LoVo (cell line): Measurements from ENCODE around the gene RAC2.

Source experiments
- DNase-seq: peaks from one replicate; pipeline ENCODE4 v3.0.0-alpha.2; 2016; ENCODE audit warnings: low spot score

RAC2 gene

GRCh38 chr22:37221424-37222333 lies 22.4 kb downstream of the RAC2 start:
- DNase-seq: no peak

- no peak for DNase-seq
Observed at GRCh38 chr22:37220543-37220981, 23.5 kb downstream of the RAC2 start.

- no peak for DNase-seq
Observed at GRCh38 chr22:37219533-37219932, 24.5 kb downstream of the RAC2 start.

- DNase-seq: no peak
Observed at GRCh38 chr22:37218771-37219411, 25.2 kb downstream of the RAC2 start.

- no peak for DNase-seq
Observed at GRCh38 chr22:37218399-37218770, 25.7 kb downstream of the RAC2 start.

- no peak for DNase-seq
Observed at GRCh38 chr22:37215890-37216289, 28.2 kb downstream of the RAC2 start.

- no peak for DNase-seq
Observed at GRCh38 chr22:37214731-37215030, 29.4 kb downstream of the RAC2 start.

GRCh38 chr22:37213941-37214730 lies 29.9 kb downstream of the RAC2 start:
- DNase-seq: no peak

GRCh38 chr22:37213218-37213855 lies 30.7 kb downstream of the RAC2 start:
- no peak for DNase-seq

GRCh38 chr22:37212174-37212906 lies 31.7 kb downstream of the RAC2 start, which contains the start of gene SSTR3:
TSS of gene SSTR3 (minus strand) at chr22:37212477. CDS start at chr22:37207803, 4,674 bp downstream.
- DNase-seq: no peak

GRCh38 chr22:37211866-37212173 lies 32.2 kb downstream of the RAC2 start:
- no peak for DNase-seq

GRCh38 chr22:37211075-37211865 lies 32.8 kb downstream of the RAC2 start:
- DNase-seq: no peak

- no peak for DNase-seq
Observed at GRCh38 chr22:37210041-37210803, 33.8 kb downstream of the RAC2 start.

GRCh38 chr22:37209140-37209845 lies 34.8 kb downstream of the RAC2 start:
- DNase-seq: no peak

- DNase-seq: no peak
Observed at GRCh38 chr22:37208401-37209139, 35.5 kb downstream of the RAC2 start.

GRCh38 chr22:37207981-37208380 lies 36.1 kb downstream of the RAC2 start:
- no peak for DNase-seq

- DNase-seq: no peak
Observed at GRCh38 chr22:37206841-37207821, 36.9 kb downstream of the RAC2 start.
